CD4-positive, alpha-beta T cell (primary cell): ENCODE results near the gene LETM1. TPM values are rescaled to one million over a fixed set of nuclear protein-coding genes. Genes with fewer than 3 reads are reported as not detected.

Source experiments
- ATAC-seq: fragments of 200-7000 bp; cut with Tn5 transposase; one replicate; pipeline ENCODE4 v1.10.0; 2022; ENCODE audit warnings: mild to moderate bottlenecking; ENCODE audit not compliant: poor library complexity
- CTCF ChIA-PET: fragments of 350-600 bp; sonication (Branson Sonifier 250); formaldehyde crosslinking; loops from one replicate; lab custom pipeline; 2021; ENCODE audit warnings: antibody characterized with exemption, inconsistent platforms; lab: Charles Lee
- POLR2A ChIA-PET: fragments of 350-600 bp; sonication (Branson Sonifier 250); formaldehyde crosslinking; loops from one replicate; lab custom pipeline; 2021; ENCODE audit warnings: antibody characterized with exemption, inconsistent platforms; lab: Charles Lee
- DNase-seq, 14 experiments: peaks; one replicate each; pipeline ENCODE4 v3.0.0-alpha.2; 2013 to 2020; ENCODE audit warnings: mixed read lengths in 2 of 14
- H3K27ac ChIP-seq, 2 donors: one replicate each; pipeline versions ENCODE4 v1.5.1 to v1.7.0; 2013; ENCODE audit warnings: low read length in 2 of 2, low read depth in 1 of 2, mild to moderate bottlenecking in 1 of 2
- H3K27me3 ChIP-seq, 2 experiments: 1 replicate in 1 of 2; 2 replicates in 1 of 2; pipeline versions ENCODE4 v1.6.1 to v1.7.0; 2013; ENCODE audit warnings: low read length in 2 of 2, control low read depth in 1 of 2, mild to moderate bottlenecking in 1 of 2, moderate library complexity in 1 of 2; ENCODE audit not compliant: insufficient read depth in 2 of 2, control insufficient read depth in 1 of 2
- H3K36me3 ChIP-seq: one replicate; pipeline ENCODE4 v1.6.1; 2013; ENCODE audit warnings: low read length, control low read depth; ENCODE audit not compliant: insufficient read depth
- H3K4me1 ChIP-seq: one replicate; pipeline ENCODE4 v1.6.1; 2013; ENCODE audit warnings: low read length, control low read depth; ENCODE audit not compliant: insufficient read depth
- H3K4me3 ChIP-seq: one replicate; pipeline ENCODE4 v1.5.1; 2013; ENCODE audit warnings: mild to moderate bottlenecking, low read length, moderate library complexity
- H3K9me3 ChIP-seq, 2 experiments: 1 replicate in 1 of 2; 2 replicates in 1 of 2; pipeline versions ENCODE4 v1.6.1 to v1.7.0; 2013; ENCODE audit warnings: low read length in 2 of 2, mild to moderate bottlenecking in 2 of 2, control low read depth in 1 of 2, moderate library complexity in 1 of 2; ENCODE audit not compliant: control insufficient read depth in 1 of 2, insufficient read depth in 1 of 2
- H3K27ac Mint-ChIP-seq: one replicate; pipeline ENCODE4 v1.8.0; 2020; ENCODE audit warnings: mixed read lengths
- H3K27me3 Mint-ChIP-seq: one replicate; pipeline ENCODE4 v1.8.0; 2021; ENCODE audit warnings: mixed read lengths
- H3K36me3 Mint-ChIP-seq: one replicate; pipeline ENCODE4 v1.8.0; 2021; ENCODE audit warnings: low read depth, mixed read lengths
- H3K4me1 Mint-ChIP-seq: one replicate; pipeline ENCODE4 v1.8.0; 2021; ENCODE audit warnings: low read depth, mixed read lengths
- H3K4me3 Mint-ChIP-seq: one replicate; pipeline ENCODE4 v1.8.0; 2020; ENCODE audit warnings: mild to moderate bottlenecking, mixed read lengths
- H3K9me3 Mint-ChIP-seq: one replicate; pipeline ENCODE4 v1.8.0; 2020; ENCODE audit warnings: mixed read lengths
- CTCF ChIP-seq: fragments of 200-600 bp; IDR thresholded peaks from one replicate; pipeline ENCODE4 v1.8.0; 2022; ENCODE audit warnings: antibody characterized with exemption, mild to moderate bottlenecking
- intact Hi-C, 2 experiments: fragments of 100-400 bp; cut with DNase I in 1 of 2; cut with micrococcal nuclease in 1 of 2; formaldehyde crosslinking; loops; one replicate each; pipeline versions ENCODE4 v1.15.1 to v1.9.0; 2023 to 2025; cut with DNase I, micrococcal nuclease
- total RNA-seq, 174 experiments: library from RNA in 2 of 174; stranded (reverse) in 2 of 174; gene quantifications; one replicate each; pipeline ENCODE4 v1.2.3 and lab custom pipeline; 2021 to 2026

The LETM1 gene
- total RNA-seq, 2 experiments from 2014 or later: 21.2 to 25.2 TPM

GRCh38 chr4:1775731-1776500, 80.0 kb downstream of the LETM1 start:
- intact Hi-C loops: no loop called here
- Mint-ChIP-seq H3K4me1 (no peaks in the 10 kb centered on the region), H3K9me3 (no peaks in the 10 kb centered on the region), H3K27me3 (no peaks in the 10 kb centered on the region), H3K36me3 (no peaks in the 10 kb centered on the region), H3K27ac (no peak overlapping the region), H3K4me3 (no peak overlapping the region)
- no peaks in the 10 kb centered on the region for H3K9me3 ChIP-seq
- POLR2A ChIA-PET: no interaction called here
- no peaks in the 10 kb centered on the region for H3K27me3 ChIP-seq
- no peak for TF ChIP-seq CTCF
- H3K4me1 ChIP-seq: peaks cover 8% of the 10 kb centered on the region
- H3K4me3 ChIP-seq: no peak overlapping the region
- no peak overlapping the region for H3K27ac ChIP-seq
- ATAC-seq (no peak), DNase-seq (no peak)
- CTCF ChIA-PET: no interaction called here
- H3K36me3 ChIP-seq: no peaks in the 10 kb centered on the region

GRCh38 chr4:1773754-1774153, 82.2 kb downstream of the LETM1 start:
- no peak for TF ChIP-seq CTCF
- no peaks in the 10 kb centered on the region for H3K4me1 Mint-ChIP-seq

GRCh38 chr4:1772853-1773538, 83.0 kb downstream of the LETM1 start:
- POLR2A ChIA-PET: no interaction called here
- Histone ChIP-seq H3K4me3 (no peak overlapping the region), H3K27ac (no peak overlapping the region), H3K4me1 (peaks cover 8% of the 10 kb centered on the region), H3K9me3 (peaks cover 0 to 15% of the 10 kb centered on the region in 2 experiments), H3K27me3 (peaks cover 10 to 14% of the 10 kb centered on the region in 2 experiments), H3K36me3 (no peaks in the 10 kb centered on the region)
- H3K4me3 Mint-ChIP-seq: no peak overlapping the region
- ATAC-seq (no peak), DNase-seq (no peak)
- H3K36me3 Mint-ChIP-seq: no peaks in the 10 kb centered on the region
- H3K27ac Mint-ChIP-seq: no peak overlapping the region
- peaks cover 7% of the 10 kb centered on the region for H3K27me3 Mint-ChIP-seq
- TF ChIP-seq CTCF: no peak
- intact Hi-C loops: no loop called here
- CTCF ChIA-PET: no interaction called here
- no peaks in the 10 kb centered on the region for H3K4me1 Mint-ChIP-seq
- H3K9me3 Mint-ChIP-seq: no peaks in the 10 kb centered on the region

More at GRCh38 chr4:1773754-1774153, 82.2 kb downstream of the LETM1 start:
- DNase-seq (no peak), ATAC-seq (no peak)
- POLR2A ChIA-PET: no interaction called here
- H3K36me3 ChIP-seq: no peaks in the 10 kb centered on the region
- intact Hi-C loops: no loop called here
- no peak overlapping the region for H3K4me3 ChIP-seq
- H3K9me3 ChIP-seq: peaks cover 0 to 8% of the 10 kb centered on the region in 2 experiments
- no peaks in the 10 kb centered on the region for H3K36me3 Mint-ChIP-seq
- H3K27me3 ChIP-seq: peaks cover 3 to 7% of the 10 kb centered on the region in 2 experiments
- CTCF ChIA-PET: no interaction called here
- H3K9me3 Mint-ChIP-seq: no peaks in the 10 kb centered on the region
- H3K27me3 Mint-ChIP-seq: no peaks in the 10 kb centered on the region
- peaks cover 8% of the 10 kb centered on the region for H3K4me1 ChIP-seq
- H3K27ac Mint-ChIP-seq: no peak overlapping the region
- no peak overlapping the region for H3K27ac ChIP-seq
- no peak overlapping the region for H3K4me3 Mint-ChIP-seq
